Measurements from ENCODE around the gene PLA2G2F. TPM values are rescaled to one million over a fixed set of nuclear protein-coding genes. Genes with fewer than 3 reads are reported as not detected.

Gene PLA2G2F
- total RNA-seq, 4 donors from 2014 or later = 0.32 TPM; not detected in 3

DNA sequence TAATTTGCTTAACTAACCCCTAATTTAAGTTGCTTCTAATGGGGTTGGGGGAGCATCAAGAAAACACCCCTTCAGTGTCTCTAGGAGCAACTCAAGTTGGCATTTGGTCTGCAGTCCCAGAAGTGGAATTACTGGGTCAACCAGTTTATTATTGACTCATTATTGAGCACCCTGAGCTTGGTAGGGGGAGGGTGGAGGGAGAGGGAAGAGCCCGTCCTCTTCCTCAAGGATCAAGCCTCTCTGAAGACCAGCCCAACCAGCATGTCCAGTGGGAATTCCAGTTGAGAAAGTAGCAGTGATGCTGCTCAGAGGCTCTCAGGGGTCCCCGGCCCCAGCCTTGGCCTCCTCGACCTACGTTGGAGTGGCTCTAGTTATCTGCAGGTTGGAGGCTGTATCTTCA lies 2.1 kb upstream of the PLA2G2F start:
- no peak for DNase-seq
- in situ Hi-C loops (cut with MboI; ENCODE audit: low pct_ligation_motif_present in 1 of 4, low pct_unique_long_range_greater_than_20kb in 1 of 4, low sequenced_read_pairs in 3 of 4) = no loop called here
- Histone ChIP-seq H3K9me3 (no peaks in the 10 kb centered on the region), H3K27ac (no peak overlapping the region), H3K36me3 (no peaks in the 10 kb centered on the region), H3K27me3 (no peaks in the 10 kb centered on the region), H3K4me1 (no peaks in the 10 kb centered on the region), H3K4me3 (no peak overlapping the region)
- 98% methylated on average over 4 of the region's 4 CpGs; no CpG with 5 or more reads in 1 of the 2 donors for WGBS, 2 donors (ENCODE audit: low coverage in 1 of 2)
- TF ChIP-seq POLR2A (IDR thresholded peaks at IDR 0.05) (no peak), EP300 (IDR thresholded peaks at IDR 0.05; ENCODE audit: low read depth) (no peak), POLR2AphosphoS5 (IDR thresholded peaks at IDR 0.05) (no peak)
- TF ChIP-seq, protein P1, sequence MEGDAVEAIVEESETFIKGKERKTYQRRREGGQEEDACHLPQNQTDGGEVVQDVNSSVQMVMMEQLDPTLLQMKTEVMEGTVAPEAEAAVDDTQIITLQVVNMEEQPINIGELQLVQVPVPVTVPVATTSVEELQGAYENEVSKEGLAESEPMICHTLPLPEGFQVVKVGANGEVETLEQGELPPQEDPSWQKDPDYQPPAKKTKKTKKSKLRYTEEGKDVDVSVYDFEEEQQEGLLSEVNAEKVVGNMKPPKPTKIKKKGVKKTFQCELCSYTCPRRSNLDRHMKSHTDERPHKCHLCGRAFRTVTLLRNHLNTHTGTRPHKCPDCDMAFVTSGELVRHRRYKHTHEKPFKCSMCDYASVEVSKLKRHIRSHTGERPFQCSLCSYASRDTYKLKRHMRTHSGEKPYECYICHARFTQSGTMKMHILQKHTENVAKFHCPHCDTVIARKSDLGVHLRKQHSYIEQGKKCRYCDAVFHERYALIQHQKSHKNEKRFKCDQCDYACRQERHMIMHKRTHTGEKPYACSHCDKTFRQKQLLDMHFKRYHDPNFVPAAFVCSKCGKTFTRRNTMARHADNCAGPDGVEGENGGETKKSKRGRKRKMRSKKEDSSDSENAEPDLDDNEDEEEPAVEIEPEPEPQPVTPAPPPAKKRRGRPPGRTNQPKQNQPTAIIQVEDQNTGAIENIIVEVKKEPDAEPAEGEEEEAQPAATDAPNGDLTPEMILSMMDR (IDR thresholded peaks at IDR 0.05) = no peak
- intact Hi-C loops (cut with DNase I; ENCODE audit: low total_unique reads) = loop anchor here (5.0 kb wide), 1 partner anchor 850 kb away; the partner anchor contains the start of gene AKR7A3

DNA sequence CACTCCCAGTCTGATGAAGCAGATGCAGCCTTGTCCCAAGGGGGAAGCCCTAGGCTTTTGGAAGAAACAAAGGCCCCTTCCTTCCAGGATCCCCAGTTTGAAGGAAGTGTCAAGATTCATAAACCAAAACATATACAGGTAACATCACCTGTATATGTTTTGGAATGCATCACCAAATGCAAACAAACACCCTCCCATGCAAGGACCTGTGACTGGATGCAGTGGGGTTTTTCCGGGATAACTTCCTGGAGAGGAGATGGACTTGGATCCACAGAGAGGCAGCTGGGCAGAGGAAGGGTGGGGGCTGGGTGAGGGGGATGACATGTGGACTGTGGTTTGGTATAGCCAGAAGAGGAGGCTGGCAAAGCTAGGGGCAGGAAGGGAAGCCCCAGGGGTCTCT lies 1.5 kb upstream of the PLA2G2F start:
- intact Hi-C loops (cut with DNase I; ENCODE audit: low total_unique reads) = loop anchor here (5.0 kb wide), 1 partner anchor 850 kb away; the partner anchor contains the start of gene AKR7A3
- no peaks in the 10 kb centered on the region for H3K36me3 ChIP-seq
- no peaks in the 10 kb centered on the region for H3K27me3 ChIP-seq
- in situ Hi-C loops (cut with MboI; ENCODE audit: low pct_ligation_motif_present in 1 of 4, low pct_unique_long_range_greater_than_20kb in 1 of 4, low sequenced_read_pairs in 3 of 4) = no loop called here
- no peak overlapping the region for H3K4me3 ChIP-seq
- WGBS, 2 donors (ENCODE audit: low coverage in 1 of 2) = 62 to 67% methylated on average over 1 of the region's 1 CpG
- DNase-seq = no peak
- no peaks in the 10 kb centered on the region for H3K4me1 ChIP-seq
- H3K9me3 ChIP-seq = no peaks in the 10 kb centered on the region
- TF ChIP-seq POLR2A (IDR thresholded peaks at IDR 0.05) (no peak), POLR2AphosphoS5 (IDR thresholded peaks at IDR 0.05) (no peak), EP300 (IDR thresholded peaks at IDR 0.05; ENCODE audit: low read depth) (no peak)
- TF ChIP-seq, protein P1 (IDR thresholded peaks at IDR 0.05) = no peak
- no peak overlapping the region for H3K27ac ChIP-seq

DNA sequence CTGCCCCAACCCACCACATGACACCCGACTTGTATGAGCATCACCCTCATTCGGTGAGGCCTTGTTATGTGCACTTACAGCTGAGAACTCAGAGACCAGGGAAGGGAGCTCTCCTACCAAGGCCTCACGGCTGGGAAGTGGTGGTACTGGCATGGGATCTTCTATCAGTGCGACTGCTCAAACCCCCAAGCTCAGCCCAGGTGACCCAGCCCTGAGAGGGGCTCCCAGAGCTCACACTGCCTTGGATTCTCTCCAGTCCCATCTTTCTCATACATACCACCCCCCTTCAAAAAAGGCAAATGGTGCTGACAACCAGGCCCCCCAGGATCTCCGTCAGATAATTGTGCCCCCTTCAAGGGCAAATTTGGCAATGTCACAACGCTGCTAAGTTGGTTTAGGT lies 777 bp upstream of the PLA2G2F start:
- DNase-seq = no peak
- in situ Hi-C loops (cut with MboI; ENCODE audit: low pct_ligation_motif_present in 1 of 4, low pct_unique_long_range_greater_than_20kb in 1 of 4, low sequenced_read_pairs in 3 of 4) = no loop called here
- Histone ChIP-seq H3K9me3 (no peaks in the 10 kb centered on the region), H3K36me3 (no peaks in the 10 kb centered on the region), H3K27ac (no peak overlapping the region), H3K4me1 (no peaks in the 10 kb centered on the region), H3K4me3 (no peak overlapping the region), H3K27me3 (no peaks in the 10 kb centered on the region)
- intact Hi-C loops (cut with DNase I; ENCODE audit: low total_unique reads) = loop anchor here (5.0 kb wide), 1 partner anchor 851 kb away; the partner anchor contains the start of gene AKR7A3
- TF ChIP-seq, protein P1 (IDR thresholded peaks at IDR 0.05) = no peak
- 96 to 100% methylated on average over 1 to 6 of the region's 6 CpGs for WGBS, 2 donors (ENCODE audit: low coverage in 1 of 2)

DNA sequence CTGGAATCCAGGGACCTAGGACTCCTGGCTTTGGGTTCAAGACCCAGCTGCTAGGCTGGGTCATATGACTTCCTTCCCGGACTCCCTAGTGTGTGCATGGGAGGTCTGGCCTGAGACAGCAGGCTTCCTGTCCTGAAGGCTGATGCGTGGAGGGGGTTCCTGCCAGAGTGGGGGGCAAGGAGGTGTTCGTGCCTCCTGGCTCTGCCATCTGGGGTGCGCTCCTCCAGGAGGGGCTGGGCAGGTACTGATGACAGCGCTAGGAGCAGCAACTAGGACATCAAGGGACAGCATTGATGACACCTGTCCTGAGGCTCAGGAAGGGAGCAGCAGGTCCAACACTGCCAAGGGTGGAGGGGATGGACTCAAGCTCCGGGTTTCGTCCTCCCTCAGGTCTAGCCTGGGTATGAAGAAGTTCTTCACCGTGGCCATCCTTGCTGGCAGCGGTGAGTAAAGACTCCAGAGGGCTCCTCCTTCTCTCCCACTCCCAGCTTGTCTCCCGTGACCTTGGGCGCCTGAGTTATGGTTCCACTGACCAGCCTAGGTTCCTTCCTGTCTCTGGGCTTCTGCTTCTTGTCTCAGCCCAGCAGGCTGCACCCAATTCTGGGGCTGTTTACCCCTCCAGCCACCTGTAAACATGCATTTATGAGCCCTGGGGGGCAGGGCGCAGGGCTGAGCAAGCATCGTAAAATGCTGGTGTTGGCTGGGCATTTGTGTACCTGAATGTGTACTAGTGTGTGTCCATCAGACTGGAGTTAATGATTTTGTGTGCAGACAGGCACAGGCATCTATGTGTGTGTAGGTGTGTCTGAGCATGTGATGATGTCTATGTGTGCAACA lies 871 bp downstream of the PLA2G2F start:
- TF ChIP-seq POLR2AphosphoS5 (IDR thresholded peaks at IDR 0.05) (no peak), POLR2A (IDR thresholded peaks at IDR 0.05) (no peak), EP300 (IDR thresholded peaks at IDR 0.05; ENCODE audit: low read depth) (no peak)
- TF ChIP-seq, protein P1 (IDR thresholded peaks at IDR 0.05) = no peak
- WGBS, 2 donors (ENCODE audit: low coverage in 1 of 2) = 73% methylated on average over 12 of the region's 13 CpGs; no CpG with 5 or more reads in 1 of the 2 donors
- Histone ChIP-seq H3K4me1 (no peaks in the 10 kb centered on the region), H3K27me3 (no peaks in the 10 kb centered on the region), H3K27ac (no peak overlapping the region), H3K4me3 (no peak overlapping the region), H3K36me3 (no peaks in the 10 kb centered on the region), H3K9me3 (no peaks in the 10 kb centered on the region)
- intact Hi-C loops (cut with DNase I; ENCODE audit: low total_unique reads) (loop anchor here (5.0 kb wide), 1 partner anchor 853 kb away; the partner anchor contains the start of gene AKR7A3), in situ Hi-C loops (cut with MboI; ENCODE audit: low pct_ligation_motif_present in 1 of 4, low pct_unique_long_range_greater_than_20kb in 1 of 4, low sequenced_read_pairs in 3 of 4) (no loop called here)
- DNase-seq = no peak

Data from transverse colon (tissue), 4 donors.